Measurements from ENCODE around the gene CPT1B. TPM values are rescaled to one million over a fixed set of nuclear protein-coding genes. Genes with fewer than 3 reads are reported as not detected.

CPT1B gene
- total RNA-seq, 1 donor from 2014 or later: not detected

Other genes starting within 250 kb of the CPT1B start
- gene PPP6R2, start 235.1 kb downstream of the CPT1B start, total RNA-seq (ENCODE audit: insufficient read depth, low replicate concordance): 43.8 TPM
- 48.2 TPM for gene SBF1, start 103.4 kb downstream of the CPT1B start, total RNA-seq (ENCODE audit: insufficient read depth, low replicate concordance)
- gene ADM2, start 96.9 kb downstream of the CPT1B start, total RNA-seq (ENCODE audit: insufficient read depth, low replicate concordance): 0.72 TPM
- not detected for gene MIOX, start 91.6 kb downstream of the CPT1B start, total RNA-seq (ENCODE audit: insufficient read depth, low replicate concordance)
- gene LMF2, start 70.7 kb downstream of the CPT1B start, total RNA-seq (ENCODE audit: insufficient read depth, low replicate concordance): 34.2 TPM
- 14.4 TPM for gene NCAPH2, start 70.2 kb downstream of the CPT1B start, total RNA-seq (ENCODE audit: insufficient read depth, low replicate concordance)
- not detected for gene SCO2, start 52.8 kb downstream of the CPT1B start, total RNA-seq (ENCODE audit: insufficient read depth, low replicate concordance)
- gene TYMP, start 48.4 kb downstream of the CPT1B start, total RNA-seq (ENCODE audit: insufficient read depth, low replicate concordance): 89.8 TPM
- 6.0 TPM for gene KLHDC7B, start 32.5 kb downstream of the CPT1B start, total RNA-seq (ENCODE audit: insufficient read depth, low replicate concordance)
- not detected for gene SYCE3, start 15.5 kb downstream of the CPT1B start, total RNA-seq (ENCODE audit: insufficient read depth, low replicate concordance)
- 14.2 TPM for gene CHKB, start 4.4 kb upstream of the CPT1B start, total RNA-seq (ENCODE audit: insufficient read depth, low replicate concordance)
- gene MAPK8IP2, start 22.4 kb upstream of the CPT1B start, total RNA-seq (ENCODE audit: insufficient read depth, low replicate concordance): 0.72 TPM
- gene ARSA, start 49.7 kb upstream of the CPT1B start, total RNA-seq (ENCODE audit: insufficient read depth, low replicate concordance): 5.8 TPM
- 0.96 TPM for gene SHANK3, start 94.4 kb upstream of the CPT1B start, total RNA-seq (ENCODE audit: insufficient read depth, low replicate concordance)
- not detected for gene ACR, start 159.8 kb upstream of the CPT1B start, total RNA-seq (ENCODE audit: insufficient read depth, low replicate concordance)
- gene RABL2B, start 205.2 kb upstream of the CPT1B start, total RNA-seq (ENCODE audit: insufficient read depth, low replicate concordance): 7.5 TPM